GM23248 (cell line): ENCODE results near the gene MMP15. TPM values are rescaled to one million over a fixed set of nuclear protein-coding genes. Genes with fewer than 3 reads are reported as not detected.
"Not testable (repeated sequence)": the region's sequence is repeated elsewhere in the genome, so short reads cannot be mapped to it uniquely, and the experiment has no call there.

Experiments
- DNase-seq: peaks from one replicate; pipeline ENCODE4 v3.0.0-alpha.2; 2015
- H2AFZ ChIP-seq: fragments of 200-600 bp; sonication (generic); 2 replicates; pipeline ENCODE4 v1.6.1; 2016; ENCODE audit warnings: antibody characterized with exemption
- H3F3A ChIP-seq: fragments of 200-600 bp; sonication (generic); 2 replicates; pipeline ENCODE4 v1.6.1; 2016; ENCODE audit warnings: mild to moderate bottlenecking, antibody characterized with exemption, mixed run types; ENCODE audit not compliant: insufficient read depth
- H3K27ac ChIP-seq: fragments of 200-600 bp; sonication (generic); 2 replicates; pipeline ENCODE4 v1.5.1; 2016; ENCODE audit warnings: mild to moderate bottlenecking
- H3K27me3 ChIP-seq: fragments of 200-600 bp; sonication (generic); replicated peaks from 2 replicates; pipeline ENCODE4 v1.6.1; 2016; ENCODE audit warnings: mild to moderate bottlenecking; ENCODE audit not compliant: insufficient read depth
- H3K36me3 ChIP-seq: fragments of 200-600 bp; sonication (generic); 2 replicates; pipeline ENCODE4 v1.6.1; 2016; ENCODE audit warnings: low read depth, mild to moderate bottlenecking
- H3K4me1 ChIP-seq: fragments of 200-600 bp; sonication (generic); 2 replicates; pipeline ENCODE4 v1.6.1; 2016; ENCODE audit warnings: mild to moderate bottlenecking; ENCODE audit not compliant: insufficient read depth
- H3K4me2 ChIP-seq: fragments of 200-600 bp; sonication (generic); one replicate; pipeline ENCODE4 v1.6.1; 2016; ENCODE audit warnings: mild to moderate bottlenecking; ENCODE audit not compliant: unreplicated experiment
- H3K4me3 ChIP-seq: fragments of 200-600 bp; sonication (generic); 2 replicates; pipeline ENCODE4 v1.5.1; 2016; ENCODE audit warnings: mild to moderate bottlenecking
- H3K79me2 ChIP-seq: fragments of 200-600 bp; sonication (generic); 2 replicates; pipeline ENCODE4 v1.6.1; 2016; ENCODE audit warnings: mild to moderate bottlenecking; ENCODE audit not compliant: insufficient read depth
- H3K9ac ChIP-seq: fragments of 200-600 bp; sonication (generic); 2 replicates; pipeline ENCODE4 v1.6.1; 2016; ENCODE audit warnings: mild to moderate bottlenecking
- H3K9me2 ChIP-seq: fragments of 200-600 bp; sonication (generic); 2 replicates; pipeline ENCODE4 v1.6.1; 2016; ENCODE audit warnings: mixed run types, mild to moderate bottlenecking, moderate library complexity; ENCODE audit not compliant: insufficient read depth
- H3K9me3 ChIP-seq: fragments of 200-600 bp; sonication (generic); one replicate; pipeline ENCODE4 v1.6.1; 2017; ENCODE audit warnings: low read depth
- H4K20me1 ChIP-seq: fragments of 200-600 bp; sonication (generic); 2 replicates; pipeline ENCODE4 v1.6.0; 2016; ENCODE audit not compliant: insufficient read depth
- EZH2 ChIP-seq: fragments of 200-600 bp; sonication (generic); IDR thresholded peaks from 2 replicates; pipeline ENCODE4 v1.6.1; 2018; ENCODE audit warnings: antibody characterized with exemption, mild to moderate bottlenecking; ENCODE audit not compliant: insufficient read depth, poor library complexity, severe bottlenecking
- EZH2phosphoT487 ChIP-seq: fragments of 200-600 bp; sonication (generic); IDR thresholded peaks from 2 replicates; pipeline ENCODE4 v1.6.1; 2018; ENCODE audit warnings: antibody characterized with exemption, moderate library complexity, mild to moderate bottlenecking, low read depth; ENCODE audit not compliant: insufficient read depth
- WGBS, 2 experiments: methylation state at CpG; one replicate each; pipeline ENCODE4 v1.1.6; 2015 to 2017; ENCODE audit warnings: low lambda C conversion rate in 2 of 2, low coverage in 1 of 2; ENCODE audit errors: missing lambda C conversion rate in 2 of 2; 5-methylcytosine and 5-hydroxymethylcytosine counted together
- in situ Hi-C: fragments of 300-500 bp; cut with MboI; formaldehyde crosslinking; loops from 2 replicates; pipeline ENCODE4 v1.15.0; 2020
- polyA plus RNA-seq: library from polyadenylated mRNA; unstranded; fragments of >200 nt; fragmentation: Nextera tagmentation; extraction: Ambion mirVana; gene quantifications from 2 replicates; pipeline ENCODE4 v1.2.1, GENCODE V29; 2016
- total RNA-seq: library from RNA; depleted of rRNA; stranded (reverse); fragments of >200 nt; shearing (Covaris generic); gene quantifications from 2 replicates; pipeline ENCODE4 v1.2.3, GENCODE V29; 2014

MMP15 gene
- total and polyA plus RNA-seq, 2 experiments from 2014 or later, result 0.45 to 1.4 TPM

DNA sequence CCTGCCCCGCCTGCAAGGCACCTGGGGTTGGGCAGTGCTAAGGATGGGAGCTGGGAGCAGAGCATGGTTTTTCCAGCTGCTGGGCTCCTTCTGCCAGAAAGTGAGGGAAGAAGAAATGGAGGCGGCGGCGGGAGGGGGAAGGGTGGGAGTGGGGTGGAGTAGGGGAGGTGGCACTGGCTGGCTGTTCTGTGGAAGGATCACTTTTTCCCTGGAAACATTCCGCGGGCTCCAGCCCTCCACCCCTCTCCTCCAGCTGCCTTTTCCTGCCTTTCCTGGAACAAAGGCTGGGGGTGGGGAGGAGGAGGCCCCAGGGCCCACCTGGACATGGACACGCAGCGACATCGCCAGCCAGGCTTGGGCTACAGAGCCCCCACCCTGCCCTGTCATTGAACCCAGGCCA, 62.5 kb downstream of the MMP15 start:
- no peak overlapping the region for H3K4me2 ChIP-seq
- no peaks in the 10 kb centered on the region for H3K9me3 ChIP-seq
- H3K79me2 ChIP-seq, result no peaks in the 10 kb centered on the region
- DNase-seq, result no peak
- no peaks in the 10 kb centered on the region for H3K4me1 ChIP-seq
- H4K20me1 ChIP-seq, result no peaks in the 10 kb centered on the region
- H3F3A ChIP-seq, result no peaks in the 10 kb centered on the region
- TF ChIP-seq EZH2 (no peak), EZH2phosphoT487 (no peak)
- H3K36me3 ChIP-seq, result no peaks in the 10 kb centered on the region
- no peaks in the 10 kb centered on the region for H3K9me2 ChIP-seq
- peaks cover 17% of the 10 kb centered on the region; the same call in 1 of the 2 replicates for H3K27me3 ChIP-seq
- H3K27ac ChIP-seq, result no peak overlapping the region
- in situ Hi-C loops, result no loop called here
- no peak overlapping the region for H3K9ac ChIP-seq
- H3K4me3 ChIP-seq, result no peak overlapping the region
- whole genome bisulfite sequencing, 2 experiments, result 36 to 37% methylated on average over 9 of the region's 9 CpGs
- H2AFZ ChIP-seq, result no peak overlapping the region

- H3K79me2 ChIP-seq, H3K36me3 ChIP-seq, H3K4me1 ChIP-seq, in situ Hi-C loops, H2AFZ ChIP-seq, H3K4me3 ChIP-seq, DNase-seq, H3K27ac ChIP-seq, H4K20me1 ChIP-seq, H3K9me3 ChIP-seq, H3K4me2 ChIP-seq, H3K9ac ChIP-seq, H3K9me2 ChIP-seq, H3F3A ChIP-seq: not testable (repeated sequence)
- H3K27me3 ChIP-seq, result peaks cover 17% of the 10 kb centered on the region; the same call in 1 of the 2 replicates
- 61 to 84% methylated on average over 3 of the region's 3 CpGs for WGBS, 2 experiments
Observed at GRCh38 chr16:58090396-58090795, 64.8 kb downstream of the MMP15 start.

DNA sequence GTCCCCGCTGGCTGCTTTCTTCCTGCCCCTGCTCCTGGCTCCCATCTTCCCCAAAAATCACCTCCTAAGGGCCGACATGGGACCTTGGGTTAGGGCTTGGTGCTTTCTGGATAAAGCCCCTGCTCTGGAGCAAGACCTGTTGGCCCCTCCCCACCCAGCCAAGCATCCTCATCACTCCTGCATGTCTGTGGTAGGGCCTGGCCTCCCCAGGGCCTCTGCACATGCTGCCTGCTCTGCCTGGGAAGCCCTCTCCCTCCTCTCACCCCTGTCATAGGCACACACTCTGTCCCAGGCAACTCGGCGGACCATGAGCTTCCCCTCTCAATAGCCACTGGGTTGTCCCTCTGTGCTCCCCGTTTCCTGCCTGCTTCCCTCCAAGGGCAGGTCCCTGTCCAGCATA, 68.5 kb downstream of the MMP15 start:
- H3K79me2 ChIP-seq, result no peaks in the 10 kb centered on the region
- 85 to 88% methylated on average over 5 of the region's 5 CpGs for WGBS, 2 experiments
- DNase-seq, result no peak
- no peak overlapping the region for H3K4me3 ChIP-seq
- H3K27me3 ChIP-seq, result peaks cover 17% of the 10 kb centered on the region; the same call in 1 of the 2 replicates
- H2AFZ ChIP-seq, result no peak overlapping the region
- H3F3A ChIP-seq, result no peaks in the 10 kb centered on the region
- H3K9me3 ChIP-seq, result no peaks in the 10 kb centered on the region
- no peak overlapping the region for H3K4me2 ChIP-seq
- in situ Hi-C loops, result no loop called here
- peaks cover 10% of the 10 kb centered on the region for H3K4me1 ChIP-seq
- no peaks in the 10 kb centered on the region for H3K36me3 ChIP-seq
- no peaks in the 10 kb centered on the region for H3K9me2 ChIP-seq
- H3K27ac ChIP-seq, result no peak overlapping the region
- H3K9ac ChIP-seq, result no peak overlapping the region
- no peaks in the 10 kb centered on the region for H4K20me1 ChIP-seq
- TF ChIP-seq EZH2phosphoT487, result no peak
- no peak for TF ChIP-seq EZH2

GRCh38 chr16:58094791-58095574, 69.4 kb downstream of the MMP15 start:
- H2AFZ ChIP-seq, result no peak overlapping the region
- H3K4me2 ChIP-seq, result no peak overlapping the region
- no peaks in the 10 kb centered on the region for H4K20me1 ChIP-seq
- no peak overlapping the region for H3K27ac ChIP-seq
- no peak overlapping the region for H3K4me3 ChIP-seq
- peaks cover 10% of the 10 kb centered on the region for H3K4me1 ChIP-seq
- no peaks in the 10 kb centered on the region for H3K9me2 ChIP-seq
- H3K79me2 ChIP-seq, result no peaks in the 10 kb centered on the region
- H3K9me3 ChIP-seq, result no peaks in the 10 kb centered on the region
- no peak overlapping the region for H3K9ac ChIP-seq
- H3K36me3 ChIP-seq, result no peaks in the 10 kb centered on the region
- 73 to 77% methylated on average over 15 of the region's 15 CpGs for WGBS, 2 experiments
- H3F3A ChIP-seq, result no peaks in the 10 kb centered on the region
- no peak for DNase-seq
- in situ Hi-C loops, result no loop called here
- TF ChIP-seq EZH2phosphoT487 (no peak), EZH2 (no peak)
- peaks cover 17% of the 10 kb centered on the region; the same call in 1 of the 2 replicates for H3K27me3 ChIP-seq

GRCh38 chr16:58095575-58095960, 70.0 kb downstream of the MMP15 start:
- H3K9me2 ChIP-seq, H3K9me3 ChIP-seq, H2AFZ ChIP-seq, H3F3A ChIP-seq, H3K4me2 ChIP-seq, H3K79me2 ChIP-seq, H3K4me3 ChIP-seq, DNase-seq, in situ Hi-C loops, H3K4me1 ChIP-seq, H4K20me1 ChIP-seq, H3K36me3 ChIP-seq, H3K9ac ChIP-seq, H3K27ac ChIP-seq: not testable (repeated sequence)
- peaks cover 17% of the 10 kb centered on the region; the same call in 1 of the 2 replicates for H3K27me3 ChIP-seq
- 59 to 64% methylated on average over 6 of the region's 6 CpGs for WGBS, 2 experiments
